ENCODE results near the gene NEDD4.
A peak's percentile ranks its signal among the peaks of the same experiment; 100 is the strongest.
"Not testable (repeated sequence)": the region's sequence is repeated elsewhere in the genome, so short reads cannot be mapped to it uniquely, and the experiment has no call there.

NEDD4 gene

DNA sequence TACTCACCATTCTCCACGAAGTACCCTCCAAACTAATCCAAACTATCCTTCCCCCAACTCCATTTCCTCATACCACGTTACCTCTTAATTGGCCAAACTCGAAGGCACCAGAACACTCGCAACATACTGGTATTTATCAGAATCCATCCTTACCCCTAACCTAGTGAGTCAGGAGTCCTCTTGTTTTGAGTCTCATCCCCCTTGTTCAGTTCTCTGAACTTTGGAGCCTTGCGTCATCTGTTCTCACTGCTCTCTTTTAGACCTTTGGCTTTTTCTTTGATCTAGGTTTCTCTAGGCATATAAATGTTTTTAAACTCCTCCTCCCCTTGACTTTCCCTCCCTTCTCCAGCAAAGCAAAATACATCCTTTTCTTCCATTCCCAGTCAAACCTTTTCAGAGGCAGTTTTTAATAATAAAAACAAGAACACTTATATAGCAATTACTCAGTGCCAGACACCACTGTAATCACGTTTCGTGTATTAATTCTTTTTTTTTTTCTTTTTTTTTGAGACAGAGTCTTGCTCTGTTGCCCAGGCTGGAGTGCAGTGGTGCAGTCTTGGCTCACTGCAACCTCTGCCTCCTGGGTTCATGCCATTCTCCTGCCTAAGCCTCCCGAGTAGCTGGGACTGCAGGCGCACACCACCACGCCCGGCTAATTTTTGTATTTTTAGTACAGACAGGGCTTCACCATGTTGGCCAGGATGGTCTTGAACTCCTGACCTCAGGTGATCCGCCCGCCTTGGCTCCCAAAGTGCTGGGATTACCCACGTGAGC is 40.7 kb downstream of the NEDD4 start:
- DNase-seq: not testable (repeated sequence)

DNA sequence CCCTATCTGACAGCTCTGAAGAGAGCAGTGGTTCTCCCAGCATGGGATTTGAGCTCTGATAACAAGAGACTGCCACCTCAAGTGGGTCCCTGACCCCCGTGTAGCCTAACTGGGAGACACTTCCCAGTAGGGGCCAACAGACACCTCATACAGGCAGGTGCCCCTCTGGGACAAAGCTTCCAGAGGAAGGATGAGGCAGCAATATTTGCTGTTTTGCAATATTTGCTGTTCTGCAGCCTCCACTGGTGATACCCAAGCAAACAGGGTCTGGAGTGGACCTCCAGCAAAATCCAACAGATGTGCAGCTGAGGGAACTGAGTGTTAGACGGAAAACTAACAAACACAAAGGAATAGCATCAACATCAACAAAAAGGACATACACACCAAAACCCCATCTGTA is 48.8 kb downstream of the NEDD4 start:
- DNase-seq: not testable (repeated sequence)

DNA sequence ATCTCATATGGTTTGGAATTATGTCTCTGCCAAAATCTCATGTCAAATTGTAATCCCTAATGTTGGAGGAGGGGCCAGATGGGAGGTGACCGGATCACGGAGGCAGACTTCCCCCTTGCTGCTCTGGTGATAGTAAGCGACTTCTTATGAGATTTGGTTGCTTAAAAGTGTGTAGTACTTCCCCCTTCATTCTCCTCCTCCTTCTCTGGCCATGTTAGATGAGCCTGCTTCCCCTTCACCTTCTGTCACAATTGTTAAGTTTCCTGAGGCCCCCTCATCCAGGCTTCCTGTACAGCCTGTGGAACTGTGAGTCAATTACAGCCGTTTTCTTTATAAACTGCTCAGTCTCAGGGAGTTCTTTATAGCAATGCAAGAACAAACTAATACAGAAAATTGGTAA is 51.1 kb downstream of the NEDD4 start:
- DNase-seq: no peak

DNA sequence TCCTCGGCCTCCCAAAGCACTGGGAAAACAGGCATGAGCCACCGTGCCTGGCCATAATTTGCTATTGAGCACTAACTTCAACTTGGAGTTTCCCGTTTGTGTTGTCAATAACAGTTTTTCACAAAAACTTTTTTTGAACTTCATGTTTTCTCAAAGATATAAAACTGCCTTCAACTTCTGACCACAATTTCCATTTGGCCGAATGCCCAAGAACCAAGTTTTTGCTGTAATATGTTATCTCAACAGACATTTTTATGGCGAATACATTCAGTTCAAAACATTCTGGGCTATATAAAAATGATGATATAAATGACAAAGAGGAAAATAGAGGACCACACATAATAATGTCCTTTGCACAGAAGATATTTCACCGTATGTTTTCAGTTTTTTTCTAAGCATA is 56.4 kb downstream of the NEDD4 start:
- no peak for DNase-seq

DNA sequence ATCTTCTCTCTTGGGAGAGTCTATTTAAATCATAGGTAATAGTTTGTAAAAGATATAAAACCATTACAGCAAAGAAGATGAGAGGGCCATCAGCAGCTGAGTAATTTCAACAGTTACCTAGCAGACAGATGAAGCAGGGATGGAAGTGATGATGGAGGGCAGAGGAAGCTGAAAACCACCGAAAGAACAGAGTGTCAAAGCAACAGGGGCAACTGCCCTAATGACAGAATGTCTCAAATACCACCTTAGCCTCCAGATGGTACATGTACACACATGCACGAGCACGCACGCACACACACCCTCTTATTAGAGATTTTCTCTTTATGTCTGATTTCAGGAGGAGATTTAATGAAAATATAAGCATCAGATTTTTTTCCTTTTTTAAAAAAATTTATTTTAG is 64.5 kb downstream of the NEDD4 start:
- DNase-seq: no peak

DNA sequence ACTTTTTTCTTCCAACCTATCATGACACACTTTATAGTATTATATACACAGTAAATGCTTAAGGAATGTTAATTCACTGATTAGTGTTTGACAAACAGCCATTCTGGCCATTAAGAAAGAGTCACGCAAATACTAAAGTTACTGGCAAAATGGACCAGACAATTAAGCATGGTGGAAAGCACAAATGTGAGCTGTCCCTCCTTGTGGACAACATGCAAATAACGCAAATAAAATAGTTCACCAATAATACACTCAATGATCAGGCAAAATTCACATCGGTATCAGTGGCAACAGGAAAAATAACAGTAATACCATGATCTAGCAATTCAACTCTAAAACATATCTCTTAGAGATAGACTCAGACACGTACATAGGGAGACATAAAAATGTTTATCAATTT is 71.7 kb downstream of the NEDD4 start:
- no peak for DNase-seq

DNA sequence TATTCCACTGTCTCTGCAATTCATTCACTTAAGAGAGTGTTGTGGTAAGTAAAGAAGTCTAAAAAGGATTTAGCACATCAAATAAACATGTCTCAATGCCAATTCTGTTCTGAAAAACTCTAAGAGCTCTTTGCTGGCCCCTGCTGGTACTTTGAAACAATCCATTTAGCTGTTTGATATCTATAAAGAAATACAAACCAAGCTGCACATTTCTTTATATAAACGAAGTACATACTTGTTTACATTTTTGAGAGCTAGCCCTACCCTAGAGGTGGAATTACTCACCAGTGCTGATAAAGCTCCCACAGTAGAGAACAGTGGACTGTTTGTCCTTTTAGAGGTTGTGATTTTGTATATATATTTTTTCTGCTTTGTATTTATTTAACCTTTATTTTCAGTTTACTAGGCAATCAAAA is 75.5 kb downstream of the NEDD4 start:
- DNase-seq: peak; percentile 67

DNA sequence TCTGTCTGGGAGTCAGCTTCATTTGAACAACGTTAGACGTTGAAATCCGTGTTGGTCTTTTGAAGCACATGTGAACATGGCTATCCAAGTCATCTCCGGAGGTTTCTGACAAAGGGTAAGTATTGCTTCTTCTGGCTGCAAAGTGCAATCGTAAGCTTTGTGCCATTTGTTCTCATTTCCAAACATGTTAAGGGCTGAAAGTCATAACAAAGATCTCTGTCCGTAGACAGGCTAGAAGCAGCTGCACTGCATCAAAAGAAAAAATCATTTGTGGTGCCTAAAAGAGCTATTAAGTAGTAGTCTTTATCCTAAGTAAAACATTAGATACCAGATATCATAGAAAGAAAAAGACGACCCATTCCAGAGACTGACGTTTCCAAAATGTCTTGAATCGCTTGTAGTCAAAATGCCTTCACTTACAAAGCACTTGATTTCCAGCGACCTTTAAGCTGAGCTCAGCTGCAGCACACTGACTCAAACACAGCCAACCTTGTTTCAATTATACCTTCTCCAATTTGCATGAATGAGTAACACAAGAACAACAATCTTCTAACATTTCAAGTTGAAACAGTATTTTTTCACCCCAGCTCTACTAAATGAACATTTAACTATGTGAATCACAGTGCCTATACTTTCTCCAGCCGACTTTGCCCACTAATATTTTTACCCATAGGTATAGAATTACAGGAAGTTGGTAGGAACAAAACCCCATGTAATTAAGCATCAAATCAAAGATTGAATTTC is 76.6 kb downstream of the NEDD4 start:
- DNase-seq: no peak

DNA sequence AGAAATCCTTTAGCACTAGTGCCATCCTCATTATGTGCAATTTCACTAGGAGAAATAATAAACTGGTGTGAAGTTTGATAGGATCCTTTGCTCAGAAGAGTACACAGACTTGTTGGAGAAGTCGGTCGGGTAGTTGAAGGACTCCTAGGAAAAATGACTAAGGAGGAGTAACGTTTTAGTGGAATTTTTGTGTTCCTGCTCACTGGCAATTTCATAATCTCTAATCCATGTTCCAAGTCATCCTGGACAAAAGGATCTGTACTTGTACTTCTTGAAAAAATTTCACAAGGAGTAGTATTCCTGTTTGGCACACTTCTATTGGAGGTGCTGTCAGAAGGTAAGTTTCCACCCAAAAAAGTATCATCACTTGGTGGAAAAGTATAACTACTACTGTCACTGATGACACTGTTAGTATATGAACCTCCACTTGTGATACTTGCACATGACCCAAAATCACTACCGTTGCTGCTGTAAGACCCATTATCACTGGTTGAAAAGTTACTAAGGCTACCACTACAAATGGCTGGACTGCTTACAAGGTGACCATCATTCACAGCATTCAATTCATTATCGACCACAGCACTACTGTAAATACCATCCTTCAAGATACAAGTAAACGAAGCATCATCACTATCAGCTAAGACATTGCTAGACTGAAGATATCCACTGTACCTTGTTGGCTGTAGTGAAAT is 77.4 kb downstream of the NEDD4 start:
- DNase-seq: no peak

DNA sequence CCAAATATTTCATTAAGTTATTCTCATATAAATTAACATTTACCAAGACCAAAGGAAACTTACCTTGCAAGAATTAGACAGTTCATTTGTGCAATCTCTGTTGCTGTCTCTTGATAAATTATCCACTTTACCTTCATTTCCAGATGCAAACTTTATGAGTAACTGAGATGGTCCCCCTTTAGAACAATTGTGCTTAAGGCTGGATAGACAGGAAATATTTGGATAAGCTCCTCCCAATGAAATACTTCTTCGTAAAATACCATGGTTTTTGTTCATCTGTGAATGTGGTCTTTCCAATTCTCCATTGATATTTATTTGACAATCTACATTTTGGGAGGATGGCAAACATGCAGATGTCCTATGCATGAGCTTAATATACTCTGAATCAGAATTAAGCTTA is 78.2 kb downstream of the NEDD4 start:
- DNase-seq: no peak

DNA sequence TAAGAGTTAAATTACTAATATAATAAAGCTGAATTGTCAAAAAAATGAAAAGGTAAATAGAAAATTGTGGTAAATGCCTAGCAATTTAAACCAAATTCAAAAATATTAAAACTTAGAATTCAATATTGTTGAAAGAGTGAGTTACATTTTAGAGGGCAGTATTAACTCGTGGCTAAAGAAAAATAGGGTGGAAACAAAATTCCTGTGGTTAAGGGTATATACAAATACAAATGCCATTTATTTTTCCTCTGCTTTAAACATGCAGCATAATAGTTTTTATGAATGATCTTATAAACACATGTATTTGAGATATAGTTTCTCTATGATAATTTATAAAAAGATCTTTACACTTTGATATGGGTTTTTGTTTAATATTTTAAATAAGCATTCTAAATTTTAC is 79.0 kb downstream of the NEDD4 start:
- no peak for DNase-seq

DNA sequence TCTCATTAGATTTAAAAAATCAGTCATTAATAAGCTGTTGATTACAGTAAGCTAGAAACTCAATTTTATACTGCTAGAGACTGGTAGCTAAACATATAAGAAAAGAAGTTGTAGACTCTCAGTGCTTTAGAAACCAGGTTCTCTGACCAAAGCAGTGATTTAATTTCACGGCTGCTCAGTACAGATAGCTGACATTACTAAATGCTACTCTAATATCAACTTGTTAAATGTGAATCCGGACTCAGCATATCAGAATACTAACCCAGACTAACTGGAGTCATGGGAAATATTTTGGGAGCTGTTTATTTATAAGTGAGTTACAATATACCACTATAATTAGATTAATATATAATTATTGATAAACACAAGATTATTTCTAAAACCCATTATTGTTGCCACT is 80.4 kb downstream of the NEDD4 start:
- DNase-seq: no peak

DNA sequence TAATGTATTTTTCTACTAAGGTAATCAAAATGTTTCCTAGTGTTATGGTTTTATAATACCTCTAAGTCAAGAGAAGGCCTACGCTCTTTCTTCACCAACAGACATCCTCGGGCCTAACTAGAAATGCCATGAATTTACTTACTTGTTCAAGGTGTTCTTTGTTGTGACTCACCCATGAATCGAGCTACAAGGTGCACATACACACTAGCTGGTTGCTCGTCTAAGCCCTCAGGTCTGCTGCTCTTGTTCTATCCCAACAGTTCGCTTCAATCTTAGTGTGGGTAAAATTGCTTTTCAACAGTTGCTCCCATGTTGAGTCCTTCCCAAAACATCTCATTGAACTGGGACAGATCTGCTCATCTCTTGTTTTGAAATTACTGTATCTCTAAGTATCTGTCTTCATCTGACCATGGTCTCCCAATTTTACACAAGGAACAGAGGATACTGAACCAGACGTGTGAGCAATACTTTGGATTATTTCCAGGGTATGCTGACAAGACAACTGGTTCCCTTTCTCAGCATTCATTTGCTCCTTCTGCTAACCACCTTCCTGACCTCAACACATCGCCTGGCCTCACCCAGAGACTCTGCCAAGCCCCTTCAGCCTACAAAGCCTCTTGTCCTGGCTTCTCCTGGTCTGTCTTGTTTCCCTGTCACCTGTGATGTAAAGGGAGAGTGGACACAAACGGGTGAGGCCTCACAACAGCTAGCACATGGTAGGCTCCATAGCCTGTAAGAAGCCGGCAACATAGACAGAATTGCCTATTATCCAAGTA is 84.2 kb downstream of the NEDD4 start:
- DNase-seq: no peak

DNA sequence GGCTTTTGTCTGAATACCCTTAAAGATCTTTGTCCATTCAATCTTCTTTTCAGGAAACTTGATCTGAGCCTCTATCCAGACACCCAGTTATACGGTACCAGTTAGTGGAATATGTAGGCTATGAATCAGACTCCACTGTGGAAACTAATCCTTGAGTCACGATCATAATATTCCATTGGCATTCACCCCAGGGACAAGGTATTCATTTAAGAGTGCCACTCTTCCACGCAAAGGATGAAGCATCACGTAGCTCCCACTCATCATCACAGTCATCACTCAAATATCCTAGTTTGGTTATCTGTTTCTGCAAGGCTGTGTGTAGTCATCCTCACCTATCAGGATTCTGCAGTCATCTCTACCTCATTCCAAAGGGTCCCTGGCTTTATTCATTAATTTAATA is 85.6 kb downstream of the NEDD4 start:
- peak; percentile 10 for DNase-seq

DNA sequence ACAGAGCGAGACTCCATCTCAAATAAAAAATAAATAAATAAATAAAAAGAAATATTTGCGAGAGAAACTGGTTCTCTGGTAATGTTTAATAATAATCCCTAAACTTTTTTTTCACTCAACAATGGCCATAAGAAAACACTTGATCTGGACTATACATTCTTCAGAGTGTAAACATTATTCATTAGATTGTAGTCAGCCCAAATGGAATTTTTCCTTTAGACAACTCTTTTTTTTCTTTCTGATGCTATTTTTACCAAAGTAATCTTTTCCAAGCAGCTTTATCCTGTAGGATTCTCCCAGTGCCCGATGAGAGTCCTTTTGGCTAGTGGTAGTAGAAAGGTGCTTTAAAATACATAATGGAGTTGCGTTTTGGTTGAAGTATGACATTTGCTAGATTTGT is 90.4 kb downstream of the NEDD4 start:
- DNase-seq: no peak

DNA sequence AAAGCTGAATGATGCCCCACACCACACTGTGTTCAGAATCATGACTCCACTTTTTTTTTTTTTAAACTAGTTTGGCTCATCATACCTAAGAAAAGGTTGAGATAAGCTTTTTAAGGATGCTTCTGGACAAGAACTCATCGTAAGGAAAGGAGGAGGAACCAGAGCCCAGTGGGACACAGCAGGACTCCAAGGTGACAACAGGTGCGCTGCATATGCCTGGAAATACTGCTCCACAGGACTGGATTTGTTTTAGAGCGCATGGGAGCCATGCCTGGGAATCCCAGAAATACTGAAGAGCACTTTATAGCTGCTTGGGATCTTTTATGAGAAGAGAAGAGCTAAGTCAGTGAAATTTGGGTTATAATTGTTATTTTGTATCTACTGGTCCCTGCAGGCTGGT is 93.4 kb downstream of the NEDD4 start:
- DNase-seq: no peak

DNA sequence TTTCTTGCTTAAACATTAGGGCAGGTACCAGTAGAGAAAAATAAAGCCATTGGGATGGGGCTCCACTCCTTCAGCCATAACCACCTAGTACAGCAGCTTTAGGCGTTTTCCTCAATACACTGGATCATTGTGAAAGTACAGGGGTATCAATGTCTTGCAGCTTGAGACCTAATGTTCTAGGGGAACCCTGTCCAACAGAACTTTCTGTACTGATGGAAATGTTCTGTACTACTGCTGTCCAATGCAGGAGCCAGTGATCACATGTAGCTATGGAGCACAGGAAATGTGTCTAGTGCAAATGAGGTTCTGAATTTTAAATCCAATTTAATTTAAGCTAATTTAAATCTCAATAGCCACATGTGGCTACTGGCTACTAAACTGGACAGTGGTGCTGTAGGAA is 93.9 kb downstream of the NEDD4 start:
- no peak for DNase-seq

DNA sequence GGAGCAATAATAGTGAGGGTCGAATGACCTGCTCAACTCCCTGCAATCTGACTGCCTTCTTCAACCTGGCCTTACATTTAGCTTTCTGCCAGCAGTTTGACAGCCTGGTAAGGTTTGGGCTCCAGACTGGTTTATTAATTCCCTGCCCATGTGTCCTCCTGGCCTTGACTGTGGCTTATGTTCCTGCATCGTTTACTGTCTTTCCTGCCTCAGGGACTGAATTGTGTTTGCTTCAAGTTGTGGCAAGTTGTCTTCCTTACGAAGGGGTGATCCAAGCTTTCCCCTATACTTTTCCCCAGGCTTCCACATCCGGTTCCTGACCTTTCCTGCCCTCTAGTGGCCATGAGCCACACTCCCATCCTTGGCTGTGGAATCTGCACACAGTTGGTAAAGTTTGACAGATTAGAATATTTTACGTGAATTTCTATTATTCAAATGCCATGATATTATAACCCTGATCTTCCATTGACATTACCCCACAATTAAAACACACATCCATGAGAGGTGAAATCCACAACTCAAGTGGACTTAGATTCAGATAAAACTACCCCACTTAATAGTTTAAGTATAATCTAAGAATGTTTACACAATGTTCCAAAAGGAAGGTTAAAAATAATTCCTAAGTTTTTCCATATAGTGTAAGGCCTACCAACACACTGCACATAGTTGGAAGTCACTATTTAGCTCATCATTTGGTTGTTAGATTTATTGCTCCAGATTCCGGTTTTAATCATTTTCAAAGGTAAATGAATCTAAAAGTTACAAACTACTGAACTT is 95.7 kb downstream of the NEDD4 start:
- DNase-seq: peak; percentile 66

DNA sequence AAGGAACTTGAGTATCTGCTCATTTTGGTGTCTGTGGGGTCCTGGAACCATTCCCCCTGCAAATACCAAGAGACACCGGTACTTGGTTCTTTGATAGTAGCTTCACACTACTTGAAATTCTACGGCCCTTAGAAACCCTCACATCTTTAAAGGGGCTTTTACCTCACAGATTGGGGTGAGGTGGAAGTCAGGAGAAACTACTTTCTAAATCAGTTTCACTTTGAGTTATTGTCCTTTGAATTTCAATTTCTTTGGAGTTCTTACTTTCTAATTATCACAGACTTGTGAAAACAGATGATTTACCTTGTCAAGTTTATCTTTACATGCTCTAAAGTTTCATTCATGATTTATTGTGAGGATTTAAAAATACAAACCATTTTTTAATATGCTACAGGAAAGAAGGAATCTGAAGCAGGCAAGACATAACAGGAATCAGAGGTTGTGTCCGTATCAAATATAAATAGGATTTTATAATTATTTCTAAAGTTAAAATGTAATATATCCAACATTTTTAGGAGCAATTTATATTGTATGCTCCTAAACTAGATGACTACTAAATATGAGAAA is 98.9 kb downstream of the NEDD4 start:
- no peak for DNase-seq

DNA sequence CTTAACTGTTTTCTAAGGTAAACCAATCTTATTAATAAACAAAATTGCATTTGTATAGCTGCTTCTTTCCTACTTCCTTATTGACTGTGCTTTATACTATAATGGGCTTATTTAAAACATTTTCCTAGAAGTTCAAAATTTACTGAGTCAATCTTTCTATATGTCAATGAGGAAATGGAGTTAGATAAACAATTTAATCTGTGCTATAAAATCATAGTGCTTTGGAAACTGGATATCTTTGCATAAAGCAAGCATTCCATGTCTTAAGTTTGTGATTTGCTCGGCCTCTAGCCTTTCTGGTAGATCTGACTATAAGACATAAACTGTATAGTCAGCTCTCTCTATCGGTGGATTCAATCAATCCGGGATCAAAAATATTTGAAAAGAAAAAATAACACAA is 99.6 kb downstream of the NEDD4 start:
- DNase-seq: no peak

DNA sequence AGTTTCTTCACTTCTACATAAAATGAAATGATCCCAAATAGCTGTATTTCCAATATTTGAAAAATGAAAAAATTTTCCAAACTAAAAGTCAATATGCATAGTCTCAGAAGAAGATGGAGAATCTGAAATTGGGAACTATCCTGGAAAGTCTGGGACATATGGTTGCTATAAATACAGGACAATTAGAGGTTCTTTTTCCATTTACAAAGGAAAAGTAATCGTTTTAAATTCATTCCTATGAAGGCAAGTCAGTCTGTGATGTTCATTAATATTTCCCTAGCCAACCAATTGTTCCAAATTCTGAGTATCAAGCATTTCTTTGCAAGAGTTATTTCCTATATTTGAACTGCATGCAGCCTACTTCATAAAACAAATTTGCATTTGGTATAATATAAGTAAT is 102.2 kb downstream of the NEDD4 start:
- DNase-seq: no peak

DNA sequence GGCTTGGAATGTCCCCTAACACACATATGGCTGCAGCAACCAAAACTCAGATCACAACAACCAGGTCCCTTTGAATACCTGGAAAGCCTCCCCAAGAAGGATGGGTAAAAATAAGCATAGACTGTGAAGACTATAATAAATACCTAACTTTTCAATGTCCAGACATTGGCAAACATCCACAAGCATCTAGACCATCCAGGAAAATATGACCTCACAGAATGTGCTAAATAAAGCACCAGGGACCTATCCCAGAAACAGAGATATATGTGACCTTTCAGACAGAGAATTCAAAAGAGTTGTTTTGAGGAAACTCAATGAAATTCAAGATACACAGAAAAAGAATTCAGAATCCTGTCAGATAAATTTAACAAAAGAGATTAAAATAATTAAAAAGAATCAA is 109.2 kb downstream of the NEDD4 start:
- DNase-seq: no peak
